ENCODE measurements around the gene APOE. TPM values are rescaled to one million over a fixed set of nuclear protein-coding genes. Genes with fewer than 3 reads are reported as not detected.

The APOE gene
- total RNA-seq, 1 donor from 2014 or later = not detected

- no peaks in the 10 kb centered on the region for H3K9me3 Mint-ChIP-seq
- DNase-seq (no peak), ATAC-seq (ENCODE audit: low read depth) (no peak)
- intact Hi-C loops (cut with micrococcal nuclease) = loop anchor here (5.0 kb wide), 1 partner anchor 683 kb away; the partner anchor contains the start of gene ZNF227
- ChIA-PET POLR2A (interaction anchor here (0.6 kb wide), 1 partner anchor 288 kb away, joined by 6 read pairs; no protein-coding TSS in a partner anchor), CTCF (no interaction called here)
- peaks cover 25% of the 10 kb centered on the region for H3K4me1 Mint-ChIP-seq
- TF ChIP-seq CTCF (IDR thresholded peaks at IDR 0.05) = no peak
- no peaks in the 10 kb centered on the region for H3K27me3 Mint-ChIP-seq
- H3K27ac Mint-ChIP-seq = no peak overlapping the region
- H3K36me3 Mint-ChIP-seq (ENCODE audit: low read depth) = peaks cover 68% of the 10 kb centered on the region
- H3K4me3 Mint-ChIP-seq = no peak overlapping the region
These were observed 10.7 kb upstream of the APOE start for GRCh38 chr19:44894946-44895345.

GRCh38 chr19:44897835-44898234 lies 7.8 kb upstream of the APOE start:
- ChIA-PET POLR2A (no interaction called here), CTCF (no interaction called here)
- H3K9me3 Mint-ChIP-seq = no peaks in the 10 kb centered on the region
- H3K4me1 Mint-ChIP-seq = peaks cover 6% of the 10 kb centered on the region
- no peak overlapping the region for H3K27ac Mint-ChIP-seq
- ATAC-seq (ENCODE audit: low read depth) (no peak), DNase-seq (no peak)
- intact Hi-C loops (cut with micrococcal nuclease) = no loop called here
- H3K27me3 Mint-ChIP-seq = no peaks in the 10 kb centered on the region
- H3K4me3 Mint-ChIP-seq = no peak overlapping the region
- peaks cover 83% of the 10 kb centered on the region for H3K36me3 Mint-ChIP-seq (ENCODE audit: low read depth)
- no peak for TF ChIP-seq CTCF (IDR thresholded peaks at IDR 0.05)

GRCh38 chr19:44900328-44901244 lies 5.0 kb upstream of the APOE start:
- no peak for TF ChIP-seq CTCF (IDR thresholded peaks at IDR 0.05)
- no peak for ATAC-seq (ENCODE audit: low read depth)
- intact Hi-C loops (cut with micrococcal nuclease) = no loop called here
- Mint-ChIP-seq H3K36me3 (ENCODE audit: low read depth) (peaks cover 66% of the 10 kb centered on the region), H3K27ac (no peak overlapping the region), H3K4me3 (no peak overlapping the region), H3K27me3 (no peaks in the 10 kb centered on the region), H3K9me3 (no peaks in the 10 kb centered on the region), H3K4me1 (peaks cover 6% of the 10 kb centered on the region)
- ChIA-PET CTCF (no interaction called here), POLR2A (no interaction called here)
- no peak for DNase-seq

- ATAC-seq (ENCODE audit: low read depth) (no peak), DNase-seq (no peak)
- no peak for TF ChIP-seq CTCF (IDR thresholded peaks at IDR 0.05)
- no peak overlapping the region for H3K4me3 Mint-ChIP-seq
- CTCF ChIA-PET = interaction anchor here (1.0 to 1.8 kb wide), 6 partner anchors 49 to 285 kb away, joined by 3 to 10 read pairs (median 4); no protein-coding TSS in a partner anchor
- peaks cover 15% of the 10 kb centered on the region for H3K27me3 Mint-ChIP-seq
- peaks cover 40% of the 10 kb centered on the region for H3K36me3 Mint-ChIP-seq (ENCODE audit: low read depth)
- intact Hi-C loops (cut with micrococcal nuclease) = loop anchor here (1.0 to 2.0 kb wide), 6 partner anchors 48 to 435 kb away; no protein-coding TSS in a partner anchor
- H3K4me1 Mint-ChIP-seq = peaks cover 18% of the 10 kb centered on the region
- POLR2A ChIA-PET = interaction anchor here (0.6 to 1.5 kb wide), 3 partner anchors 35 to 105 kb away, joined by 4 to 8 read pairs (median 4); partner anchors contain the start of gene CLPTM1
- H3K9me3 Mint-ChIP-seq = no peaks in the 10 kb centered on the region
- no peak overlapping the region for H3K27ac Mint-ChIP-seq
These were observed 2.4 kb upstream of the APOE start for GRCh38 chr19:44903216-44903601.
